NCI-H524 treated with DMSO at 0.1 percent for 48 hours (cell line): ENCODE measurements around the gene MAN2A1.
"Not testable (repeated sequence)": the region's sequence is repeated elsewhere in the genome, so short reads cannot be mapped to it uniquely, and the experiment has no call there.

Experiments
- DNase-seq: peaks from one replicate; lab custom pipeline; 2025; lab: John Stamatoyannopoulos, UW

MAN2A1 gene

GRCh38 chr5:109825450-109825849 lies 135.7 kb downstream of the MAN2A1 start:
- DNase-seq: no peak

DNA sequence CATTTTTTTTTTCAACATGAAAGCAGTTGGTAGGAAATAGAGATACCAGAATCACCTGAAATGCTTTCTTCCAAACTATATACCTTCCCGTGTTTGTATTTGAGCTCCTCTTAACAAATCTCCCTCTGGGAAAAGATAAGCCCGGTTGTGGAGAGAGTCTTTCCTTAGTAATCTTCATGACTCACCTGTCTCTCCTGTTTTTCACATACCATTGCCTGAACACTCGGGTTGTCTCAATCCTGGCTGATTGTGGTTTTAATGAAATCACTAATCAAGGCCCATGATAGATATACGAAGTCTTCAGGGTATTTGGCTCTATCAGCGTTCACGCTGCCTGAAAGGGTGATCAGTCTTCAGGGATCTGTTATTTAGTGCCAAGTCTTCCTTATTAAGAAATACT lies 136.7 kb downstream of the MAN2A1 start:
- DNase-seq: no peak

DNA sequence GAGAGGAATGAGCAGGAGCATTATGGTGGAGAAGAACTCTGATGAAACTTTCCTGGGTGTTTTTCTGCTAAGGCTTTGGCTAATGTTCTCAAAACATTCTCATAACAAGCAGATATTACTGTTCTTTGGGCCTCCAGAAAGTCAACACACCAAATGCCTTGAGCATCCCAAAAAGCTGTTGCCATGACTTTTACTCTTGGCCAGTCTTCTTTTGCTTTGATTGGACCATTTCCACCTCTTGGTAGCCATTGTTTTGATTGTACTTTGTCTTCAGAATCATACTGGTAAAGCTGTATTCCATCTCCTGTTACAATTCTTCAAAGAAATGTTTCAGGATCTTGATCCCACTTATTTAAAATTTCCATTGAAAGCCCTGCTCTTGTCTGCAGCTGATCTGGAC lies 139.6 kb downstream of the MAN2A1 start:
- no peak for DNase-seq

- no peak for DNase-seq
Measured at GRCh38 chr5:109830955-109831502, 141.3 kb downstream of the MAN2A1 start.

- DNase-seq: not testable (repeated sequence)
Measured at GRCh38 chr5:109832207-109833188, 142.8 kb downstream of the MAN2A1 start.

- DNase-seq: no peak
Measured at GRCh38 chr5:109833946-109834345, 144.2 kb downstream of the MAN2A1 start.

- no peak for DNase-seq
Measured at GRCh38 chr5:109836280-109836679, 146.6 kb downstream of the MAN2A1 start.

GRCh38 chr5:109837231-109837861 lies 147.6 kb downstream of the MAN2A1 start:
- DNase-seq: no peak

DNA sequence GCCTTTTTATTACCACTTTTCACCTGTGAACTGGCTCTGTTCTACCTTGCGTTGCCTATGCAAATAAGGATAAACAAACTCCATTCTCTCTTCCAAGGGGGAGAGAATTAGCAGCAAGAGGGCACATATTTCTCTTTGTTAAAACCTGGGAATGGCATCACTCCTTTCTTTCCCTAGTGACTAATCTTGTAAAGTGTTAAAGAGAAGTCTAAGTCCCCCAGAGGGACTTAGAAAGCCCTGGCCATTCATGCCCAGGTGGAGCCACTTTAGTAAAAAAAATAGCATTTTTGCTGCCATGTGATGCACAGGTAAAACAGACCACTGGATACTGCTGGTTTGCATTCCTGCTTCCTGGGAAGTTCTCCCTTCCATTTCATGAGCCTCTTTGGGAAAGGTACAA lies 148.4 kb downstream of the MAN2A1 start:
- DNase-seq: no peak

- no peak for DNase-seq
Measured at GRCh38 chr5:109844148-109844547, 154.4 kb downstream of the MAN2A1 start.

- no peak for DNase-seq
Measured at GRCh38 chr5:109844695-109845094, 155.0 kb downstream of the MAN2A1 start.

DNA sequence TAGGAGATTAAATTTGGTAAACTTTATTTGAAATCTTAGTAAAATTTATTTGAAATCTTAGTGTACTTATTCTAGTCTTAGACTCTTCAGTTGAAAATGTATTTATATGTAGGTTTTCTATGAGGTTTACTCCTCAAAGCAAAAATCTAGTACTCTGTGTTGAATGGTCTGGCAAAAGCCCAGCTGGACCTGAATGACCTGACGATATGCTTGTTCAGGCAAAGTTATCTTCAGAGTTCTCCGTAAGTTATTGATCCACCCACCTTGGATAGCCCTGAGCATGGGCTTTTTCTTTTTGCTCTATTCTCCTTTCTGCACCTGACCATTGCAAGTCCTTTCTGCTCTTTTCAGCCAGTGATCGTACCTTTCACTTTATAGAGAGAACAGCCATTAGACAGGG lies 158.4 kb downstream of the MAN2A1 start:
- DNase-seq: no peak

GRCh38 chr5:109849478-109850088 lies 159.9 kb downstream of the MAN2A1 start:
- no peak for DNase-seq

DNA sequence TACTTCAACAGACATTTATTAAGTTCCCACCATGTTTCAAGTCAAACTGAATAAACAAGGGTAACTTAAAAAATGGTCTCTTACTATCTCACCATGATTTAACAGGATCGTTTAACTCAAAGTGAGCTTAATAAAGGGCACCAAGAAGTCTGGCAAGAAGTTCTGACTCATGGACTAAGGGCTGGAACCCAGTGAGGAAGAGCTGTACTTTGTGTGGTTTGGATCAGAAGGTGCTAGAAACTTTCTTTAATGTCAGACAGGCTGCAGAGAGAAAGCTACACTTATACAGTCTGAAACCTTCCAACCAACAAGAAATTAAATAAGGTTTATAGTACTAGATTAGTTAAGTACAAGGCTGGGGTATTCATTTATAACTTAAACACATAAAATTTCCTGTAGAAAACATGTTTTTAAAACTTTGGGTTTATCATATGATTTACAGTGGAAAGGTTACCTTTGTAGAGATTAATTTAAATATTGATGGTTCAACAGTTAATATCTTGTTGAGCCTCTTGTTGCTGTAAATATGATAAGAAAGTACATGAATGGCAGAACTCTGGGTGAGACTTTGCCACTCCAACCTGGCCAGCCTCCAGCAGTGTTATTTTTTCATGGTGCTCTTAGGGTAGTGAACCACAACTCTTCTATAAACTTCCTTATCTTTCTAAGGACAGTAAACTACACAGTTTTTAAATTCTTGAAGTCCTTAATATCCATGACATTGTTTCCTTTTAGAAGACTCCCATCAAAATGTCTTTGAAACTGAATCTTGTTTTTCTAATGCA lies 162.8 kb downstream of the MAN2A1 start:
- no peak for DNase-seq

GRCh38 chr5:109853377-109853776 lies 163.7 kb downstream of the MAN2A1 start:
- no peak for DNase-seq

DNA sequence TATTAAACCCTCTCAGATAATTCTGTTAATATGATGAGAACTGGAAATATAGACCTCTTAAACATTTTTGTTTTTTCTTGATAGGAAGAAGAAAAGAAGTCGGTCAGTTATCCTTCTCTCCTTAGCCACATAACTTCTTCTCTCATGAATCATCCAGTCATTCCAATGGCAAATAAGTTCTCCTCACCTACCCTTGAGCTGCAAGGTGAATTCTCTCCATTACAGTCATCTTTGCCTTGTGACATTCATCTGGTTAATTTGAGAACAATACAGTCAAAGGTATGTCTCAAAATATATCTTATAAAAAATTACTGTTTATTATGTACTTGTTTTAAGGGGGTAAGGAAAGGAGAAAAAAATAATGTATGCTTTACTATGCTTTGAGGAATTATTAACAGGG lies 165.3 kb downstream of the MAN2A1 start:
- no peak for DNase-seq

DNA sequence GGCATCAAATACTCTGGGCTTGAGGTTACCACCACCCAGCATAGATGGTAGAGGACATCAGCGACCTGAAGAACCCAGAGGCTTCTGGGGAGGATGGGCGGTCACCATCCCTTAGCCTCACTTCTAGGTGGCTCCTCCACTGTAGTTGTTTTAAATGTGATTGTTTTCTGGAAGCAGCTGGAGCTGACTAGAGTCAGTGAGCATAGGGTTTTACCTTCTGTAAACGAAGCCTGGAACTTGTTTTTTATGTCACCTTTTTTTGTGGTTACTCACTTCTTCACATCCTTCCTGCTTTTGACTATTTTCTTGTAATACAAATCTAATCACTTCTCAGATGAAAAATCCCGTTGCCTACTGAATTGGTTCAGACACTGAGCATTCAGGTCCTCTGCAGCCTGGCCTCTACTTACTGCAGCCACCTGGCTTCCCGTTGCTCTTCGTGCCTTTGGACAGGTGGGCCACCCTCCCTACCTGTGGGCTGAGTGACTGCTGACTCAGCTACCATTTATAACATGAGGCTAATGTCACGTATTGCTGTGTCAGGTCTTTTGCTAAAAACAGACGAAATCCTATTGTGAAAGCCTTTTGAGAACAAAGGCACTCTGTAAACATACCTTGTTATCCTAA lies 167.8 kb downstream of the MAN2A1 start:
- no peak for DNase-seq

GRCh38 chr5:109859537-109859936 lies 169.8 kb downstream of the MAN2A1 start:
- DNase-seq: no peak

GRCh38 chr5:109862301-109862700 lies 172.6 kb downstream of the MAN2A1 start:
- DNase-seq: no peak

- DNase-seq: no peak
Measured at GRCh38 chr5:109863752-109864151, 174.0 kb downstream of the MAN2A1 start.

DNA sequence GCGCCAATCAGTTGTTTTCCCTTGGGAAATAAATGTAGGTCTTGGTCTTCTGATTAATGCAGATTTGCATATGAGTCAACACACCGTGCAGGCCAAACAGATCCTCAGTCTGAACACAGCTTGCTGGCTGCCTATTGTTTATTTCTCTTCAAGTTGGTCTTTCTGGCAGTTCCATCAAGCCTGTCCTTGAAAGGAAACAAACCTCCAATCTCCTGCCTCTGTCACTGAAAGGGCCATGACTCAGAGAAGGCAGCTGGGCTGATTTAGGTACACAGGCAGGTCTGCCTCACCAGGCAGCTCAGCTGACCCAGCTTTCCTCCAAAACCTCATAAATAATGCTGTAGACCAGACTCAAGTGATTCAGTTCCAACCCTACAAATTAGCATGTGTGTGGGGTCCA lies 175.9 kb downstream of the MAN2A1 start:
- DNase-seq: no peak
